Type B pancreatic cell (in vitro differentiated cells): ENCODE data around the gene ATG12. TPM values are rescaled to one million over a fixed set of nuclear protein-coding genes. Genes with fewer than 3 reads are reported as not detected.

Experiments used
- DNase-seq: peaks from one replicate; pipeline ENCODE4 v3.0.0; 2021; ENCODE audit warnings: mixed read lengths; ENCODE audit not compliant: unreplicated experiment; ENCODE audit errors: extremely low spot score
- H3K27ac Mint-ChIP-seq: 2 replicates; pipeline ENCODE4 v1.8.0; 2021; ENCODE audit warnings: mild to moderate bottlenecking, mixed read lengths
- H3K27me3 Mint-ChIP-seq: 2 replicates; pipeline ENCODE4 v1.8.0; 2021; ENCODE audit warnings: mixed read lengths
- H3K36me3 Mint-ChIP-seq: 2 replicates; pipeline ENCODE4 v1.8.0; 2021; ENCODE audit warnings: mixed read lengths
- H3K4me1 Mint-ChIP-seq: one replicate; pipeline ENCODE4 v1.8.0; 2021; ENCODE audit warnings: mixed read lengths; ENCODE audit not compliant: unreplicated experiment
- H3K4me3 Mint-ChIP-seq: 2 replicates; pipeline ENCODE4 v1.8.0; 2021; ENCODE audit warnings: mild to moderate bottlenecking, mixed read lengths
- H3K9me3 Mint-ChIP-seq: 2 replicates; pipeline ENCODE4 v1.8.0; 2021; ENCODE audit warnings: mixed read lengths
- total RNA-seq: library from RNA; stranded (reverse); gene quantifications from 2 replicates; pipeline ENCODE4 v1.2.1, GENCODE V29; 2021; ENCODE audit warnings: low replicate concordance
- TF ChIP-seq, protein P1 (sequence below): fragments of 200-600 bp; sonication (generic); conservative IDR thresholded peaks from 2 replicates; pipeline ENCODE4 v1.5.0; 2021; ENCODE audit warnings: antibody characterized with exemption, mild to moderate bottlenecking

Gene ATG12
- total RNA-seq, 1 donor from 2014 or later: 45.9 TPM

DNA sequence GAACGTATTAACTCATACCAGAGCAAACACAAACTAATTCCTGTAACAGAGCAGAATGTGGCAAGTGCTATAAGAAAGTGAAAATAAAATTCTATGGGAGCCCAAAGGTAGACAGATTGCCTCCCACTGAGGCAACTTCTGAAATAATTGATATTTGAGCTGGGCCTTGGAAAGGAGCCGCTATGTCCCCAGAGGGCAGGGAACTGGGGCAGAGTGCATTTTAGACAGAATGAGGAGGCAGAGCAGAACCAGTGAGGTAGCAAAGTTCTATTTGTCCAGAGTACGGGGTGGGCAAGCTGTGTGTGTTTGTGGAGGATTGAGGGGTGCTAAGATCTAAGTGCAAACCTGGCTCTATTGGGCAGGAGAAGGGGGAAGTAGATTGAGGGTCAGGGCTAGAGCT lies 44.7 kb downstream of the ATG12 start:
- TF ChIP-seq, protein P1, sequence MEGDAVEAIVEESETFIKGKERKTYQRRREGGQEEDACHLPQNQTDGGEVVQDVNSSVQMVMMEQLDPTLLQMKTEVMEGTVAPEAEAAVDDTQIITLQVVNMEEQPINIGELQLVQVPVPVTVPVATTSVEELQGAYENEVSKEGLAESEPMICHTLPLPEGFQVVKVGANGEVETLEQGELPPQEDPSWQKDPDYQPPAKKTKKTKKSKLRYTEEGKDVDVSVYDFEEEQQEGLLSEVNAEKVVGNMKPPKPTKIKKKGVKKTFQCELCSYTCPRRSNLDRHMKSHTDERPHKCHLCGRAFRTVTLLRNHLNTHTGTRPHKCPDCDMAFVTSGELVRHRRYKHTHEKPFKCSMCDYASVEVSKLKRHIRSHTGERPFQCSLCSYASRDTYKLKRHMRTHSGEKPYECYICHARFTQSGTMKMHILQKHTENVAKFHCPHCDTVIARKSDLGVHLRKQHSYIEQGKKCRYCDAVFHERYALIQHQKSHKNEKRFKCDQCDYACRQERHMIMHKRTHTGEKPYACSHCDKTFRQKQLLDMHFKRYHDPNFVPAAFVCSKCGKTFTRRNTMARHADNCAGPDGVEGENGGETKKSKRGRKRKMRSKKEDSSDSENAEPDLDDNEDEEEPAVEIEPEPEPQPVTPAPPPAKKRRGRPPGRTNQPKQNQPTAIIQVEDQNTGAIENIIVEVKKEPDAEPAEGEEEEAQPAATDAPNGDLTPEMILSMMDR: no peak
- no peak overlapping the region for H3K27ac Mint-ChIP-seq
- no peak for DNase-seq
- peaks cover 5% of the 10 kb centered on the region for H3K4me1 Mint-ChIP-seq
- no peak overlapping the region for H3K4me3 Mint-ChIP-seq
- H3K36me3 Mint-ChIP-seq: no peaks in the 10 kb centered on the region
- H3K27me3 Mint-ChIP-seq: peaks cover 6% of the 10 kb centered on the region
- no peaks in the 10 kb centered on the region for H3K9me3 Mint-ChIP-seq

DNA sequence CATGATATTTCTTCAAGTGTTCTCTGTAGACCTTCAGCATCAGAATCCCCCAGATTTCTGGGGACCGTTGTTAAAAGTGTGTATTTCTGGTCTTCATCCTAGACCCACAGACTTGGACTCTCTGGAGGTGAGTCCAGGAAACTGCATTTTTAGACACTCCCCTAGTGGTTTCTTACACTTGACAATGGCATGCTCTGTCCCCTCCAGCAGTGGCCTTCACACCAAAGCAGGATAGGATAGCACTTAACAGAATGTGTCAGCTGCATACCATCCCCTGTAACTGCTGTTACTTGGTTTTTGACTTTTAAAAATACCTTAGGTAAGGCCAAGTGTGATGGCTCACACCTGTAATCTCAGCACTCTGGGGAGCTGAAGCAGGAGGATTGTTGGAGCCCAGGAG lies 45.7 kb downstream of the ATG12 start:
- Mint-ChIP-seq H3K9me3 (no peaks in the 10 kb centered on the region), H3K4me3 (no peak overlapping the region), H3K27me3 (peaks cover 6% of the 10 kb centered on the region), H3K27ac (no peak overlapping the region), H3K4me1 (peaks cover 5% of the 10 kb centered on the region), H3K36me3 (no peaks in the 10 kb centered on the region)
- no peak for DNase-seq
- TF ChIP-seq, protein P1: no peak

DNA sequence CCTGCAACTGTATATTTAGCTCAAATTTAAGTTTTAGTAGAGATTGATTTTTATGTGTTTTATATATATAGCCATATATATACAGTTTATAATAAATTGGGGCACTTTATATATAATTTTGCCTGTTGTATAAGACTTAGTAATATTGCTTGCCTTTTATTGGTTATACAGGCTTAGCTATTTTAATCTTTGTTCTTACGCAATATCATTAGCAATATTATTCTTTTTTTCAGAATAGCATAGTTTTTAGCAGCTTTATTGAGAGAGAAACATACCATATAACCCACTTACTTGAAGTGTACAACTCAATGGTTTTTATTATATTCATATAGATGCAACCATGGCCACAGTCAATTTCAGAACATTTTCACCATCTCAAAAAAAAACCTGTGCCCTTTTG lies 52.9 kb downstream of the ATG12 start:
- H3K9me3 Mint-ChIP-seq: no peaks in the 10 kb centered on the region
- H3K4me1 Mint-ChIP-seq: peaks cover 11% of the 10 kb centered on the region
- H3K27ac Mint-ChIP-seq: no peak overlapping the region
- H3K27me3 Mint-ChIP-seq: peaks cover 6% of the 10 kb centered on the region
- H3K36me3 Mint-ChIP-seq: no peaks in the 10 kb centered on the region
- DNase-seq: no peak
- H3K4me3 Mint-ChIP-seq: no peak overlapping the region
- TF ChIP-seq, protein P1: no peak

DNA sequence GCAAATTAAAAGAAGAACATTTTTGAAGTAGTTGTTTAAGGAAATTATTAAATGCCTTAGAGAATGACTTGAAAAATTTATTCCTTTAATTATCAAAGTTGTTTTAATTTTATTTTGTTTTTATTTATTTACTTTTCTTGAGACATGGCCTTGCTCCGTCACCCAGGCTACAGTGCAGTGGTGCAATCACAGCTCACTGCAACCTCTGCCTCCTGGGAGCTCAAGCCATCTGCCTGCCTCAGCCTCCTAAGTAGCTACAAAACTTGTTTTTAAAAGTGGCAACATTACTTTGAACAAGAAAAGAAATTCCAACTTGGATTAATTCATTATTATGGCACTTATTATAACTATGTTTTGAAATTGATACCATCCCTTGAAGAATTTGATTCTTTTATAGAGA lies 53.9 kb downstream of the ATG12 start:
- no peaks in the 10 kb centered on the region for H3K9me3 Mint-ChIP-seq
- peaks cover under 1% of the 10 kb centered on the region for H3K27me3 Mint-ChIP-seq
- no peak overlapping the region for H3K27ac Mint-ChIP-seq
- no peak for DNase-seq
- H3K4me3 Mint-ChIP-seq: no peak overlapping the region
- H3K36me3 Mint-ChIP-seq: no peaks in the 10 kb centered on the region
- TF ChIP-seq, protein P1: no peak
- H3K4me1 Mint-ChIP-seq: peaks cover 11% of the 10 kb centered on the region

DNA sequence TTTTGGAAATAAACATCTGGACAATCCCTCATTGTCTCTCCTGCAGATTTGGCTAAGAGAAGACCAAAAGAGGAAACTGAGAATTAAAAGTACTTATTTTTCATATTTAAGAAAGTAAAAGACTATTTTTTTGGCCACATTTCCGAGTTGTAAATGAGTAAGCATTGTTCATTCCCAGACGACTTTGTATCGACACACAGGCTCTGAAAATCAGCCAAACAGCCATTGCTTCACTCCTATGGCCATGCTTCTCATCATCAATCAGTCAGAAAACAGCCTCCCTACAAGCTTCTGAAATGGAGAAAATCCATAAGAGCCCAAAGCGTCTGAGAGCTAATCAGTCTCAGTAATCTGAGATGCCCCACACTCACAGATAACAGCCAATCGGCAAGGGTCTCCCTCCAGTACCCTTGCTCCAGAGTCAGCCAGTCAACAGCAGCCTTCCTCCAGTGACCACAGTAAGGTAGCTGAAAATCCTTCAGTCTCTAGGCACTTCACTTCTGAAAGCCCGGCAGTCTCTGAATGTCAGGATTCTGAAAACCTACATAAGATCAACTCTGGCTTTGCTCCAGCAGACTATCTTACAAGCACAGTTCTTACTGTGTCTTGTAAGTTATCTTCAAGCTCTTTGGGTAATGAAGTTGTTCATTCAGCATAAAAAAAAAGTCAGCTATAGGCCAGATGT lies 55.8 kb downstream of the ATG12 start:
- peaks cover 11% of the 10 kb centered on the region for H3K4me1 Mint-ChIP-seq
- no peaks in the 10 kb centered on the region for H3K27me3 Mint-ChIP-seq
- no peak for DNase-seq
- TF ChIP-seq, protein P1: no peak
- H3K27ac Mint-ChIP-seq: no peak overlapping the region
- H3K36me3 Mint-ChIP-seq: no peaks in the 10 kb centered on the region
- peak overlapping the region; percentile 34 for H3K4me3 Mint-ChIP-seq
- no peaks in the 10 kb centered on the region for H3K9me3 Mint-ChIP-seq

DNA sequence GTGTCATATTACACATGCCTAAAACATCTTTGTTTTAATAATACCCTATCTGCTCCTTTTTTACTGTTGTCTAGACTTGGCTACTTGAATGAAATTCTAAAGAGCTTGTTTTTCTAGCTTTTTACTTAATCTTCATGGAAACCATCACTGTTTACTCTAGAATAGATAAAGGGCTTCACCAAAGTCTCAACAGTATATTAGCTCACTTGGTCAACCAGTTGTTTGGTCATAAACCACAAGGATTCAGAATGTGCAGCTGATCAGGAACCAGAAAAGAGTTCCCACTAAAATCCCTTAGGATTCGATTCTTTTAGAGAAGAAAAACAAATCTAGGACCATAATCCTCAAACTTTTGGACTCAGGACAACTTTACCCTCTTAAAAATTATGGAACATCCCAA lies 62.9 kb downstream of the ATG12 start:
- no peaks in the 10 kb centered on the region for H3K4me1 Mint-ChIP-seq
- no peak overlapping the region for H3K4me3 Mint-ChIP-seq
- no peaks in the 10 kb centered on the region for H3K9me3 Mint-ChIP-seq
- H3K27ac Mint-ChIP-seq: no peak overlapping the region
- DNase-seq: no peak
- TF ChIP-seq, protein P1: no peak
- no peaks in the 10 kb centered on the region for H3K27me3 Mint-ChIP-seq
- H3K36me3 Mint-ChIP-seq: no peaks in the 10 kb centered on the region
